Osteoblast (primary cell): Measurements from ENCODE around the gene VIT. TPM values are rescaled to one million over a fixed set of nuclear protein-coding genes. Genes with fewer than 3 reads are reported as not detected.

Source experiments
- DNase-seq: peaks from one replicate; pipeline ENCODE4 v3.0.0; 2011; ENCODE audit warnings: low spot score, mixed read lengths; ENCODE audit not compliant: insufficient read length; ENCODE audit errors: missing footprints
- H2AFZ ChIP-seq: 2 replicates; pipeline ENCODE4 v1.6.0; 2011; ENCODE audit warnings: mild to moderate bottlenecking, low read length
- H3K27ac ChIP-seq: 2 replicates; pipeline ENCODE4 v1.5.1; 2011; ENCODE audit warnings: mild to moderate bottlenecking, low read depth, low read length, moderate library complexity
- H3K27me3 ChIP-seq: 2 replicates; pipeline ENCODE4 v1.6.0; 2012; ENCODE audit warnings: mild to moderate bottlenecking, control low read depth, inconsistent platforms, low read length, moderate library complexity; ENCODE audit not compliant: insufficient read depth
- H3K36me3 ChIP-seq: 2 replicates; pipeline ENCODE4 v1.5.1; 2011; ENCODE audit warnings: mild to moderate bottlenecking, low read length, control low read depth, moderate library complexity; ENCODE audit not compliant: insufficient read depth
- H3K4me1 ChIP-seq: 2 replicates; pipeline ENCODE4 v1.5.1; 2011; ENCODE audit warnings: mild to moderate bottlenecking, low read length, control low read depth, moderate library complexity; ENCODE audit not compliant: insufficient read depth
- H3K4me2 ChIP-seq: 2 replicates; pipeline ENCODE4 v1.6.0; 2011; ENCODE audit warnings: mild to moderate bottlenecking, low read length; ENCODE audit not compliant: insufficient read depth
- H3K4me3 ChIP-seq: fragments of 200-600 bp; sonication (generic); 3 replicates; pipeline ENCODE4 v1.5.1; 2012; ENCODE audit warnings: mild to moderate bottlenecking, low read length, inconsistent platforms; ENCODE audit not compliant: insufficient read depth
- H3K79me2 ChIP-seq: 2 replicates; pipeline ENCODE4 v1.6.0; 2012; ENCODE audit warnings: mild to moderate bottlenecking, low read length, control low read depth, inconsistent platforms; ENCODE audit not compliant: insufficient read depth
- H3K9me3 ChIP-seq: 2 replicates; pipeline ENCODE4 v1.5.1; 2011; ENCODE audit warnings: low read depth, low read length, control low read depth
- H4K20me1 ChIP-seq: 2 replicates; pipeline ENCODE4 v1.6.0; 2012; ENCODE audit warnings: mild to moderate bottlenecking, low read length, control low read depth; ENCODE audit not compliant: insufficient read depth
- total RNA-seq: library from RNA; depleted of rRNA; stranded (reverse); fragments of >200 nt; gene quantifications from 2 replicates; pipeline ENCODE4 v1.2.3, GENCODE V29; 2012
- TF ChIP-seq, protein P1 (sequence below): IDR thresholded peaks from 2 replicates; pipeline ENCODE4 v1.5.1; 2011; ENCODE audit warnings: mild to moderate bottlenecking, low read depth, low read length, moderate library complexity; ENCODE audit errors: extremely low read depth

The VIT gene
- total RNA-seq, 1 donor = 31.1 TPM

DNA sequence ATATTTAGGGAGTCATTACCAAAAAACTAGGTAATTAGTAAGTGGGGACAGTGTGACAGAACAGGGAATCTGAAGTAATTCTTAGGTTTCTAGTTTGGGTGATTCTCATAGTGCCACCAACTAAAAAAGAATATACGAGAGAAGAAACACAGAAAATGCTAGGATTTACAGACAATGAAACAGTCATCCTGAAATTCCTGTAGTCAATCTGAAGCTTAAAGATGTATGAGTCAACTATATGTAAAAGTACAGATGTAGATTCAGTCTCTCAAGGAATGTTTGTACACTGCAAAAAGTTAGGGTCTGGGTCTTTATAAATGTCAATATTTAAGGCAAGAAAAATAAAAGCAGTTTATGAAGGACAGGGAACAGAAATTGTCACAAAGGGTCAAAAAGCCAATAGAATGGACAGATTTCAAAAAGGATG is 162.9 kb downstream of the VIT start:
- Histone ChIP-seq H3K4me3 (no peak overlapping the region), H2AFZ (no peak overlapping the region), H3K27me3 (no peaks in the 10 kb centered on the region), H3K79me2 (no peaks in the 10 kb centered on the region), H3K9me3 (no peaks in the 10 kb centered on the region), H3K4me2 (no peak overlapping the region), H3K27ac (no peak overlapping the region), H3K36me3 (peaks cover 14% of the 10 kb centered on the region), H4K20me1 (no peaks in the 10 kb centered on the region), H3K4me1 (no peaks in the 10 kb centered on the region)
- peak; percentile 73 for DNase-seq
- TF ChIP-seq, protein P1, sequence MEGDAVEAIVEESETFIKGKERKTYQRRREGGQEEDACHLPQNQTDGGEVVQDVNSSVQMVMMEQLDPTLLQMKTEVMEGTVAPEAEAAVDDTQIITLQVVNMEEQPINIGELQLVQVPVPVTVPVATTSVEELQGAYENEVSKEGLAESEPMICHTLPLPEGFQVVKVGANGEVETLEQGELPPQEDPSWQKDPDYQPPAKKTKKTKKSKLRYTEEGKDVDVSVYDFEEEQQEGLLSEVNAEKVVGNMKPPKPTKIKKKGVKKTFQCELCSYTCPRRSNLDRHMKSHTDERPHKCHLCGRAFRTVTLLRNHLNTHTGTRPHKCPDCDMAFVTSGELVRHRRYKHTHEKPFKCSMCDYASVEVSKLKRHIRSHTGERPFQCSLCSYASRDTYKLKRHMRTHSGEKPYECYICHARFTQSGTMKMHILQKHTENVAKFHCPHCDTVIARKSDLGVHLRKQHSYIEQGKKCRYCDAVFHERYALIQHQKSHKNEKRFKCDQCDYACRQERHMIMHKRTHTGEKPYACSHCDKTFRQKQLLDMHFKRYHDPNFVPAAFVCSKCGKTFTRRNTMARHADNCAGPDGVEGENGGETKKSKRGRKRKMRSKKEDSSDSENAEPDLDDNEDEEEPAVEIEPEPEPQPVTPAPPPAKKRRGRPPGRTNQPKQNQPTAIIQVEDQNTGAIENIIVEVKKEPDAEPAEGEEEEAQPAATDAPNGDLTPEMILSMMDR = no peak

DNA sequence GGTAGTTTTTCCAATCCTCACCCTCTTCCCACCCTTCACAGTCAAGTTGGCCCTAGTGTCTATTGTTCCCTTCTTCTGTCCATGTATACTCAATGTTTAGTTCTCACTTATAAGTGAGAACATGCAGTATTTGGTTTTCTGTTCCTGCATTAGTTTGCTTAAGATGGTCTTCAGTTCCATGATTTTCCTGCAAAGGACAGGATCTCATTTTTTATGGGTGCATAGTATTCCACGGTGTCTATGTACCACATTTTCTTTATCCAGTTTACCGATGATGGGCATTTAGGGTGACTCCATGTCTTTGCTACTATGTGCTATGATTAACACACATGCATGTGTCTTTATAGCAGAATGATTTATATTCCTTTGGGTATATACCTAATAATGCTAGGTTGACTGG is 165.4 kb downstream of the VIT start:
- TF ChIP-seq, protein P1 = no peak
- Histone ChIP-seq H3K4me1 (no peaks in the 10 kb centered on the region), H3K79me2 (no peaks in the 10 kb centered on the region), H4K20me1 (no peaks in the 10 kb centered on the region), H3K36me3 (peaks cover 8% of the 10 kb centered on the region), H2AFZ (no peak overlapping the region), H3K9me3 (no peaks in the 10 kb centered on the region), H3K27me3 (no peaks in the 10 kb centered on the region), H3K4me2 (no peak overlapping the region), H3K4me3 (no peak overlapping the region), H3K27ac (no peak overlapping the region)
- DNase-seq = no peak

Other genes with a start within 250 kb of the VIT start
- gene FEZ2, start 98.5 kb upstream of the VIT start, total RNA-seq = 51.3 and 62.6 TPM in 2 replicates